ENCODE measurements around the gene MCEE.

The MCEE gene

GRCh38 chr2:71153585-71154224, 23.7 kb upstream of the MCEE start:
- Histone ChIP-seq H3K9me3 (ENCODE audit: control insufficient read depth, low read length) (no peaks in the 10 kb centered on the region), H3K27ac (no peak overlapping the region), H2AFZ (no peak overlapping the region), H3K79me2 (no peaks in the 10 kb centered on the region), H3K27me3 (ENCODE audit: control insufficient read depth, insufficient read depth, low read length) (no peaks in the 10 kb centered on the region), H3K4me3 (ENCODE audit: low read depth, low read length) (no peak overlapping the region), H3K36me3 (ENCODE audit: control insufficient read depth, insufficient read depth, low read length) (no peaks in the 10 kb centered on the region), H3K9ac (no peak overlapping the region), H3K4me2 (ENCODE audit: low read length) (no peak overlapping the region), H3K4me1 (no peaks in the 10 kb centered on the region)
- no peak for TF ChIP-seq CTCF (IDR thresholded peaks at IDR 0.05)

- H3K27me3 ChIP-seq (ENCODE audit: control insufficient read depth, insufficient read depth, low read length) = no peaks in the 10 kb centered on the region
- TF ChIP-seq CTCF (IDR thresholded peaks at IDR 0.05) = no peak
Measured at GRCh38 chr2:71151620-71152019, 21.6 kb upstream of the MCEE start.

GRCh38 chr2:71150082-71150816, 20.2 kb upstream of the MCEE start:
- Histone ChIP-seq H3K9ac (no peak overlapping the region), H2AFZ (no peak overlapping the region), H3K4me3 (ENCODE audit: low read depth, low read length) (no peak overlapping the region), H3K9me3 (ENCODE audit: control insufficient read depth, low read length) (no peaks in the 10 kb centered on the region), H3K4me2 (ENCODE audit: low read length) (no peak overlapping the region), H3K4me1 (no peaks in the 10 kb centered on the region), H3K79me2 (no peaks in the 10 kb centered on the region), H3K36me3 (ENCODE audit: control insufficient read depth, insufficient read depth, low read length) (no peaks in the 10 kb centered on the region), H3K27me3 (ENCODE audit: control insufficient read depth, insufficient read depth, low read length) (no peaks in the 10 kb centered on the region), H3K27ac (no peak overlapping the region)
- TF ChIP-seq CTCF (IDR thresholded peaks at IDR 0.05) = no peak

More at GRCh38 chr2:71151620-71152019, 21.6 kb upstream of the MCEE start:
- no peaks in the 10 kb centered on the region for H3K36me3 ChIP-seq (ENCODE audit: control insufficient read depth, insufficient read depth, low read length)
- H3K4me2 ChIP-seq (ENCODE audit: low read length) = no peak overlapping the region
- H3K4me3 ChIP-seq (ENCODE audit: low read depth, low read length) = no peak overlapping the region
- H3K9ac ChIP-seq = no peak overlapping the region
- H3K9me3 ChIP-seq (ENCODE audit: control insufficient read depth, low read length) = no peaks in the 10 kb centered on the region
- no peak overlapping the region for H3K27ac ChIP-seq
- no peaks in the 10 kb centered on the region for H3K4me1 ChIP-seq
- H2AFZ ChIP-seq = no peak overlapping the region
- H3K79me2 ChIP-seq = no peaks in the 10 kb centered on the region

GRCh38 chr2:71148506-71149063, 18.6 kb upstream of the MCEE start:
- no peaks in the 10 kb centered on the region for H3K79me2 ChIP-seq
- H3K4me2 ChIP-seq (ENCODE audit: low read length) = no peak overlapping the region
- no peak overlapping the region for H3K4me3 ChIP-seq (ENCODE audit: low read depth, low read length)
- no peak overlapping the region for H2AFZ ChIP-seq
- H3K4me1 ChIP-seq = no peaks in the 10 kb centered on the region
- no peak overlapping the region for H3K27ac ChIP-seq
- no peak overlapping the region for H3K9ac ChIP-seq
- H3K27me3 ChIP-seq (ENCODE audit: control insufficient read depth, insufficient read depth, low read length) = no peaks in the 10 kb centered on the region
- H3K9me3 ChIP-seq (ENCODE audit: control insufficient read depth, low read length) = no peaks in the 10 kb centered on the region
- H3K36me3 ChIP-seq (ENCODE audit: control insufficient read depth, insufficient read depth, low read length) = no peaks in the 10 kb centered on the region
- no peak for TF ChIP-seq CTCF (IDR thresholded peaks at IDR 0.05)
